Smooth muscle cell (in vitro differentiated cells): ENCODE results near the gene IP6K3. TPM values are rescaled to one million over a fixed set of nuclear protein-coding genes. Genes with fewer than 3 reads are reported as not detected.

ENCODE experiments used
- DNase-seq: peaks from one replicate; lab custom pipeline; 2025; ENCODE audit not compliant: unreplicated experiment; lab: John Stamatoyannopoulos, UW
- H2AFZ ChIP-seq: fragments of 200-600 bp; sonication (generic); 2 replicates; pipeline ENCODE4 v1.6.0; 2016; ENCODE audit warnings: antibody characterized with exemption, low read depth, mild to moderate bottlenecking
- H3F3A ChIP-seq: fragments of 200-600 bp; sonication (generic); 2 replicates; pipeline ENCODE4 v1.6.0; 2017; ENCODE audit warnings: antibody characterized with exemption, low read depth
- H3K27ac ChIP-seq: fragments of 200-600 bp; sonication (generic); 2 replicates; pipeline ENCODE4 v1.5.1; 2016; ENCODE audit warnings: low read depth, mild to moderate bottlenecking
- H3K27me3 ChIP-seq: fragments of 200-600 bp; sonication (generic); 2 replicates; pipeline ENCODE4 v1.6.1; 2016; ENCODE audit warnings: low read depth, mild to moderate bottlenecking
- H3K36me3 ChIP-seq: fragments of 200-600 bp; sonication (generic); 2 replicates; pipeline ENCODE4 v1.5.1; 2016; ENCODE audit warnings: low read depth
- H3K4me1 ChIP-seq: fragments of 200-600 bp; sonication (generic); 2 replicates; pipeline ENCODE4 v1.5.1; 2016; ENCODE audit warnings: low read depth
- H3K4me2 ChIP-seq: fragments of 200-600 bp; sonication (generic); 2 replicates; pipeline ENCODE4 v1.6.0; 2016; ENCODE audit warnings: mild to moderate bottlenecking
- H3K4me3 ChIP-seq: fragments of 200-600 bp; sonication (generic); 2 replicates; pipeline ENCODE4 v1.5.1; 2016; ENCODE audit warnings: mild to moderate bottlenecking
- H3K79me2 ChIP-seq: fragments of 200-600 bp; sonication (generic); 2 replicates; pipeline ENCODE4 v1.6.0; 2016; ENCODE audit warnings: low read depth, mild to moderate bottlenecking
- H3K9ac ChIP-seq: fragments of 200-600 bp; sonication (generic); 2 replicates; pipeline ENCODE4 v1.6.0; 2016; ENCODE audit warnings: low read depth
- H3K9me3 ChIP-seq: fragments of 200-600 bp; sonication (generic); replicated peaks from 2 replicates; pipeline ENCODE4 v1.5.1; 2016; ENCODE audit warnings: low read depth
- H4K20me1 ChIP-seq: fragments of 200-600 bp; sonication (generic); 2 replicates; pipeline ENCODE4 v1.6.0; 2016; ENCODE audit warnings: low read depth
- CTCF ChIP-seq: fragments of 200-600 bp; sonication (generic); IDR thresholded peaks from 2 replicates; pipeline ENCODE4 v1.5.1; 2017; ENCODE audit warnings: borderline replicate concordance, mild to moderate bottlenecking, antibody characterized with exemption; ENCODE audit not compliant: insufficient read depth, poor library complexity, severe bottlenecking
- WGBS: methylation state at CpG from one replicate; pipeline ENCODE4 v1.1.7; 2016; ENCODE audit warnings: low lambda C conversion rate; 5-methylcytosine and 5-hydroxymethylcytosine counted together
- polyA plus RNA-seq: library from polyadenylated mRNA; unstranded; fragments of >200 nt; fragmentation: Nextera tagmentation; extraction: Ambion mirVana; gene quantifications from 2 replicates; pipeline ENCODE4 v1.2.1, GENCODE V29; 2016
- total RNA-seq: library from RNA; depleted of rRNA; stranded (reverse); fragments of >200 nt; gene quantifications from 2 replicates; pipeline ENCODE4 v1.2.3, GENCODE V29; 2014

Gene IP6K3
- total and polyA plus RNA-seq, 2 experiments from 2014 or later: 2.6 to 5.6 TPM

GRCh38 chr6:33716890-33717632, 29.6 kb downstream of the IP6K3 start:
- Histone ChIP-seq H3K27ac (no peak overlapping the region), H2AFZ (no peak overlapping the region), H3K36me3 (no peaks in the 10 kb centered on the region), H3K79me2 (no peaks in the 10 kb centered on the region), H3K27me3 (no peaks in the 10 kb centered on the region), H3K4me2 (no peak overlapping the region), H3F3A (no peaks in the 10 kb centered on the region), H3K4me3 (no peak overlapping the region), H3K9me3 (no peaks in the 10 kb centered on the region), H3K4me1 (no peaks in the 10 kb centered on the region), H3K9ac (no peak overlapping the region), H4K20me1 (no peaks in the 10 kb centered on the region)
- no peak for TF ChIP-seq CTCF
- 89% methylated on average over 8 of the region's 8 CpGs for whole genome bisulfite sequencing
- DNase-seq: no peak

GRCh38 chr6:33716379-33716778, 30.3 kb downstream of the IP6K3 start:
- no peaks in the 10 kb centered on the region for H3K27me3 ChIP-seq
- H4K20me1 ChIP-seq: no peaks in the 10 kb centered on the region
- DNase-seq: no peak
- no peak for TF ChIP-seq CTCF
- no peaks in the 10 kb centered on the region for H3K36me3 ChIP-seq
- no peak overlapping the region for H3K4me2 ChIP-seq
- no peaks in the 10 kb centered on the region for H3K9me3 ChIP-seq
- 75% methylated on average over 7 of the region's 7 CpGs for WGBS
- no peaks in the 10 kb centered on the region for H3K4me1 ChIP-seq
- H2AFZ ChIP-seq: no peak overlapping the region
- no peaks in the 10 kb centered on the region for H3F3A ChIP-seq
- H3K9ac ChIP-seq: no peak overlapping the region
- H3K79me2 ChIP-seq: no peaks in the 10 kb centered on the region
- H3K27ac ChIP-seq: no peak overlapping the region
- no peak overlapping the region for H3K4me3 ChIP-seq

GRCh38 chr6:33714385-33715040, 32.2 kb downstream of the IP6K3 start:
- Histone ChIP-seq H2AFZ (no peak overlapping the region), H3F3A (no peaks in the 10 kb centered on the region), H3K36me3 (no peaks in the 10 kb centered on the region), H3K9ac (no peak overlapping the region), H3K79me2 (peaks cover 10% of the 10 kb centered on the region), H4K20me1 (no peaks in the 10 kb centered on the region), H3K4me2 (no peak overlapping the region), H3K27ac (no peak overlapping the region), H3K4me3 (no peak overlapping the region), H3K9me3 (no peaks in the 10 kb centered on the region), H3K4me1 (peaks cover 6% of the 10 kb centered on the region), H3K27me3 (no peaks in the 10 kb centered on the region)
- DNase-seq: no peak
- no peak for TF ChIP-seq CTCF
- WGBS: 97% methylated on average over 7 of the region's 7 CpGs
